SK-N-SH (cell line): ENCODE results near the gene MMS22L. TPM values are rescaled to one million over a fixed set of nuclear protein-coding genes. Genes with fewer than 3 reads are reported as not detected.

Experiments used
- CTCF ChIA-PET: fragments of 300-600, 350-600 bp; formaldehyde crosslinking; extraction: SDS; loops from one replicate; lab custom pipeline; 2021; lab: Yijun Ruan, JAX
- POLR2A ChIA-PET: fragments of 350-600 bp; sonication (Branson Sonifier 250); formaldehyde crosslinking; extraction: SDS; loops from one replicate; lab custom pipeline; 2020; ENCODE audit warnings: antibody characterized with exemption, inconsistent platforms; lab: Yijun Ruan, JAX
- DNase-seq: peaks from one replicate; pipeline ENCODE4 v3.0.0; 2012
- H2AFZ ChIP-seq: fragments of 200-600 bp; sonication (generic); 2 replicates; pipeline ENCODE4 v1.8.1; 2016; ENCODE audit warnings: antibody characterized with exemption, mild to moderate bottlenecking, low read depth
- H3F3A ChIP-seq: fragments of 200-600 bp; sonication (generic); replicated peaks from 2 replicates; pipeline ENCODE3; 2016; ENCODE audit warnings: antibody characterized with exemption, mild to moderate bottlenecking; ENCODE audit not compliant: insufficient read depth
- H3K27ac ChIP-seq, 2 experiments: fragments of 200-500 bp in 1 of 2; fragments of 200-600 bp in 1 of 2; sonication (Bioruptor generic) in 1 of 2; sonication (generic), shearing (Covaris generic) in 1 of 2; 2 replicates each; pipeline versions ENCODE4 v1.5.1 to v1.6.1; 2014 to 2016; ENCODE audit warnings: low read depth in 2 of 2, inconsistent platforms in 1 of 2, low read length in 1 of 2, mild to moderate bottlenecking in 1 of 2, mixed read lengths in 1 of 2
- H3K27me3 ChIP-seq: fragments of 200-600 bp; sonication (generic), shearing (Covaris generic); 2 replicates; pipeline ENCODE4 v1.6.1; 2016; ENCODE audit warnings: mixed run types; ENCODE audit not compliant: insufficient read depth
- H3K36me3 ChIP-seq, 2 experiments: fragments of 200-500 bp in 1 of 2; fragments of 200-600 bp in 1 of 2; sonication (Bioruptor generic) in 1 of 2; sonication (generic) in 1 of 2; replicated peaks in 1 of 2; 2 replicates each; pipeline versions ENCODE3 to v1.5.1; 2014 to 2016; ENCODE audit warnings: low read length in 1 of 2, mild to moderate bottlenecking in 1 of 2; ENCODE audit not compliant: insufficient read depth in 2 of 2, control insufficient read depth in 1 of 2
- H3K4me1 ChIP-seq, 2 experiments: fragments of 200-500 bp in 1 of 2; fragments of 200-600 bp in 1 of 2; sonication (Bioruptor generic) in 1 of 2; sonication (generic), shearing (Covaris generic) in 1 of 2; 2 replicates each; pipeline versions ENCODE4 v1.5.1 to v1.6.1; 2014 to 2016; ENCODE audit warnings: low read depth in 1 of 2, low read length in 1 of 2, mixed run types in 1 of 2; ENCODE audit not compliant: insufficient read depth in 2 of 2, control insufficient read depth in 1 of 2
- H3K4me2 ChIP-seq: fragments of 200-600 bp; sonication (generic), shearing (Covaris generic); 2 replicates; pipeline ENCODE4 v1.6.1; 2017; ENCODE audit warnings: mixed run types
- H3K4me3 ChIP-seq, 2 experiments: fragments of 200-500 bp in 1 of 2; fragments of 200-600 bp in 1 of 2; sonication (Bioruptor generic) in 1 of 2; sonication (generic), shearing (Covaris generic) in 1 of 2; 2 replicates each; pipeline versions ENCODE4 v1.5.1 to v1.8.1; 2014 to 2016; ENCODE audit warnings: low read depth in 2 of 2, inconsistent platforms in 1 of 2, low read length in 1 of 2, mild to moderate bottlenecking in 1 of 2, mixed read lengths in 1 of 2, moderate library complexity in 1 of 2
- H3K79me2 ChIP-seq: fragments of 200-600 bp; sonication (generic); 2 replicates; pipeline ENCODE4 v1.8.1; 2017; ENCODE audit warnings: mild to moderate bottlenecking; ENCODE audit not compliant: insufficient read depth
- H3K9ac ChIP-seq: fragments of 200-600 bp; sonication (generic); 2 replicates; pipeline ENCODE4 v1.6.1; 2017; ENCODE audit warnings: mixed run types
- H3K9me2 ChIP-seq: fragments of 200-600 bp; sonication (generic); 2 replicates; pipeline ENCODE4 v1.6.1; 2017; ENCODE audit warnings: mixed run types
- H3K9me3 ChIP-seq: fragments of 200-600 bp; sonication (generic); 2 replicates; pipeline ENCODE4 v1.6.1; 2017; ENCODE audit warnings: mixed run types, mild to moderate bottlenecking, moderate library complexity
- H4K20me1 ChIP-seq: fragments of 200-600 bp; sonication (generic); 2 replicates; pipeline ENCODE4 v1.6.1; 2017; ENCODE audit warnings: mild to moderate bottlenecking, mixed run types; ENCODE audit not compliant: insufficient read depth
- ELF1 ChIP-seq: IDR thresholded peaks from 2 replicates; pipeline ENCODE4 v1.4.0; 2012
- EP300 ChIP-seq, 2 experiments: IDR thresholded peaks; 2 replicates each; pipeline versions ENCODE4 v1.4.0 to v1.6.1; 2012; ENCODE audit warnings: borderline replicate concordance in 1 of 2, low read depth in 1 of 2, low read length in 1 of 2
- EZH2phosphoT487 ChIP-seq: fragments of 200-600 bp; sonication (generic); IDR thresholded peaks from 2 replicates; pipeline ENCODE4 v1.6.1; 2017; ENCODE audit warnings: low read depth, mixed run types, mild to moderate bottlenecking, antibody characterized with exemption, moderate library complexity, borderline replicate concordance
- FOSL2 ChIP-seq: IDR thresholded peaks from 2 replicates; pipeline ENCODE4 v1.4.0; 2012; ENCODE audit warnings: low read depth, mild to moderate bottlenecking, moderate library complexity, borderline replicate concordance
- FOXM1 ChIP-seq: IDR thresholded peaks from 2 replicates; pipeline ENCODE4 v1.4.0; 2012; ENCODE audit warnings: low read depth, mild to moderate bottlenecking
- GABPA ChIP-seq: IDR thresholded peaks from 2 replicates; pipeline ENCODE4 v1.4.0; 2012; ENCODE audit warnings: low read depth, mild to moderate bottlenecking
- GATA2 ChIP-seq: sonication (generic); formaldehyde crosslinking; IDR thresholded peaks from 2 replicates; pipeline ENCODE4 v1.5.0; 2020; ENCODE audit warnings: mild to moderate bottlenecking, missing genetic modification reagents
- IRF3 ChIP-seq: fragments of 150-350 bp; IDR thresholded peaks from 2 replicates; pipeline ENCODE4 v1.6.1; 2016; ENCODE audit warnings: mild to moderate bottlenecking, low read depth, low read length
- JUND ChIP-seq: IDR thresholded peaks from 2 replicates; pipeline ENCODE4 v1.4.0; 2012
- MAX ChIP-seq: IDR thresholded peaks from 2 replicates; pipeline ENCODE4 v1.4.0; 2012; ENCODE audit warnings: low read depth
- MXI1 ChIP-seq: IDR thresholded peaks from 2 replicates; pipeline ENCODE4 v1.6.1; 2012; ENCODE audit warnings: mild to moderate bottlenecking, low read depth, low read length, improper control_type of control experiment
- PBX3 ChIP-seq: IDR thresholded peaks from 2 replicates; pipeline ENCODE4; 2012
- RCOR1 ChIP-seq: fragments of 150-350 bp; IDR thresholded peaks from 2 replicates; pipeline ENCODE4 v1.6.1; 2017; ENCODE audit warnings: antibody characterized with exemption, low read length
- RFX5 ChIP-seq: IDR thresholded peaks from 2 replicates; pipeline ENCODE4 v1.6.1; 2012; ENCODE audit warnings: mild to moderate bottlenecking, improper control_type of control experiment, low read length
- RXRA ChIP-seq: IDR thresholded peaks from 2 replicates; pipeline ENCODE4 v1.4.0; 2012; ENCODE audit warnings: low read depth, mild to moderate bottlenecking, borderline replicate concordance
- SIN3A ChIP-seq: IDR thresholded peaks from 2 replicates; pipeline ENCODE4 v1.6.1; 2012; ENCODE audit warnings: low read depth, mild to moderate bottlenecking, low read length, moderate library complexity, borderline replicate concordance
- TCF12 ChIP-seq: IDR thresholded peaks from 2 replicates; pipeline ENCODE4 v1.4.0; 2012
- TEAD4 ChIP-seq: IDR thresholded peaks from 2 replicates; pipeline ENCODE4 v1.4.0; 2012; ENCODE audit warnings: mild to moderate bottlenecking, borderline replicate concordance; ENCODE audit not compliant: insufficient read depth
- ZBTB33 ChIP-seq: IDR thresholded peaks from 2 replicates; pipeline ENCODE4 v1.4.0; 2012; ENCODE audit warnings: low read depth, borderline replicate concordance
- WGBS: methylation state at CpG from one replicate; pipeline ENCODE4 v1.1.6; 2017; ENCODE audit warnings: low lambda C conversion rate; 5-methylcytosine and 5-hydroxymethylcytosine counted together
- polyA plus RNA-seq, 3 experiments: library from polyadenylated mRNA; depleted of rRNA; stranded (reverse); fragments of >200 nt; gene quantifications; 2 replicates each; pipeline ENCODE4 v1.2.3, GENCODE V29; 2012

Gene MMS22L
- polyA plus RNA-seq, 1 of the 3 experiments (the other 2 are of a cell fraction): 4.3 TPM

GRCh38 chr6:97110626-97111025, 172.4 kb downstream of the MMS22L start:
- Histone ChIP-seq H3K4me3 (no peak overlapping the region), H3K36me3 (no peaks in the 10 kb centered on the region), H3K27ac (no peak overlapping the region), H3K9me3 (no peaks in the 10 kb centered on the region), H3K79me2 (no peaks in the 10 kb centered on the region), H3F3A (no peaks in the 10 kb centered on the region), H3K9ac (no peak overlapping the region), H4K20me1 (no peaks in the 10 kb centered on the region), H3K9me2 (no peaks in the 10 kb centered on the region), H3K4me2 (no peak overlapping the region), H2AFZ (peak overlapping the region; percentile 27; the same call in 1 of the 2 replicates), H3K4me1 (peaks cover 0 to 5% of the 10 kb centered on the region in 2 experiments; a peak in 1 of 4 replicates), H3K27me3 (no peaks in the 10 kb centered on the region)
- POLR2A ChIA-PET: no interaction called here
- no peak for TF ChIP-seq EZH2phosphoT487
- TF ChIP-seq RCOR1: no peak
- no peak for TF ChIP-seq ELF1
- TF ChIP-seq TEAD4: no peak
- no peak for TF ChIP-seq PBX3
- no peak for TF ChIP-seq SIN3A
- no peak for TF ChIP-seq GABPA
- TF ChIP-seq MAX: no peak
- TF ChIP-seq FOXM1: no peak
- TF ChIP-seq ZBTB33: no peak
- TF ChIP-seq RFX5: no peak
- no peak for TF ChIP-seq FOSL2
- no peak for TF ChIP-seq EP300 (IDR thresholded peaks at IDR 0.05; ENCODE audit: borderline replicate concordance in 1 of 2, low read depth in 1 of 2, low read length in 1 of 2)
- TF ChIP-seq TCF12: no peak
- TF ChIP-seq JUND: no peak
- TF ChIP-seq GATA2 (CRISPR knock-in tag): no peak
- no peak for TF ChIP-seq IRF3
- TF ChIP-seq RXRA: no peak
- no peak for TF ChIP-seq MXI1
- DNase-seq: no peak
- CTCF ChIA-PET: no interaction called here
- WGBS: 41% methylated on average over 6 of the region's 6 CpGs
